Measurements from ENCODE around the gene INPP5F.

GRCh38 chr10:119784340-119785067 lies 58.7 kb downstream of the INPP5F start:
- TF ChIP-seq CTCF (CRISPR knock-in tag; IDR thresholded peaks at IDR 0.05) (no peak), MXD1 (CRISPR knock-in tag; IDR thresholded peaks at IDR 0.05) (no peak), RFXANK (CRISPR knock-in tag; IDR thresholded peaks at IDR 0.05) (no peak), ZBTB20 (CRISPR knock-in tag; IDR thresholded peaks at IDR 0.05; ENCODE audit: borderline replicate concordance, low read depth) (no peak), ZNF121 (CRISPR knock-in tag; IDR thresholded peaks at IDR 0.05) (no peak), SAP130 (CRISPR knock-in tag; IDR thresholded peaks at IDR 0.05; ENCODE audit: low read depth) (peak; percentile 86), PATZ1 (CRISPR knock-in tag; IDR thresholded peaks at IDR 0.05) (no peak), TRIM22 (IDR thresholded peaks at IDR 0.05) (no peak), RXRA (CRISPR knock-in tag; IDR thresholded peaks at IDR 0.05) (no peak)
